SU-DHL-6 (cell line): ENCODE measurements around the gene FRRS1L.

ENCODE experiments used
- H2AFZ ChIP-seq: fragments of 200-600 bp; sonication (generic); 2 replicates; pipeline ENCODE4 v1.6.1; 2014; ENCODE audit warnings: low read depth, mild to moderate bottlenecking, moderate library complexity, mixed read lengths, antibody characterized with exemption, low read length; ENCODE audit not compliant: severe bottlenecking
- H3F3A ChIP-seq: fragments of 200-600 bp; shearing (Covaris generic); 2 replicates; pipeline ENCODE4 v1.6.0; 2016; ENCODE audit warnings: antibody characterized with exemption, mild to moderate bottlenecking; ENCODE audit not compliant: insufficient read depth
- H3K27ac ChIP-seq: fragments of 200-600 bp; sonication (generic); 2 replicates; pipeline ENCODE4 v1.5.1; 2016; ENCODE audit warnings: low read depth, mild to moderate bottlenecking, low read length, moderate library complexity, mixed read lengths
- H3K27me3 ChIP-seq: fragments of 200-600 bp; sonication (generic), shearing (Covaris generic); 2 replicates; pipeline ENCODE4 v1.6.0; 2014; ENCODE audit warnings: mild to moderate bottlenecking, low read length
- H3K36me3 ChIP-seq: fragments of 200-600 bp; sonication (generic); 2 replicates; pipeline ENCODE4 v1.6.1; 2014; ENCODE audit warnings: mild to moderate bottlenecking, low read length, mixed read lengths
- H3K4me2 ChIP-seq: fragments of 300-600, 200-600 bp; shearing (Covaris generic), sonication (generic); 2 replicates; pipeline ENCODE4 v1.6.0; 2014; ENCODE audit warnings: low read length, low read depth, mild to moderate bottlenecking; ENCODE audit not compliant: poor library complexity, severe bottlenecking
- H3K4me3 ChIP-seq: fragments of 200-600 bp; sonication (generic); 2 replicates; pipeline ENCODE4 v1.5.1; 2014; ENCODE audit warnings: antibody characterized with exemption, low read length, mild to moderate bottlenecking, mixed read lengths; ENCODE audit not compliant: insufficient read depth, poor library complexity, severe bottlenecking
- H3K79me2 ChIP-seq: fragments of 200-600 bp; sonication (generic); 2 replicates; pipeline ENCODE4 v1.6.1; 2014; ENCODE audit warnings: mild to moderate bottlenecking, low read length, moderate library complexity; ENCODE audit not compliant: insufficient read depth
- H3K9ac ChIP-seq: fragments of 200-600 bp; sonication (generic); 2 replicates; pipeline ENCODE4 v1.7.0; 2014; ENCODE audit warnings: mild to moderate bottlenecking, low read length
- H3K9me2 ChIP-seq: fragments of 200-600 bp; sonication (generic); replicated peaks from 2 replicates; pipeline ENCODE4 v1.6.1; 2014; ENCODE audit warnings: low read length; ENCODE audit not compliant: insufficient read depth
- H3K9me3 ChIP-seq: fragments of 200-600 bp; sonication (generic); 2 replicates; pipeline ENCODE4 v1.6.1; 2014; ENCODE audit warnings: low read length, mixed read lengths; ENCODE audit not compliant: insufficient read depth
- H4K20me1 ChIP-seq: fragments of 200-600 bp; sonication (generic); 2 replicates; pipeline ENCODE4 v1.6.1; 2014; ENCODE audit warnings: low read depth, mild to moderate bottlenecking, antibody characterized with exemption, low read length, moderate library complexity, mixed read lengths
- CTCF ChIP-seq: fragments of 200-600 bp; sonication (generic); IDR thresholded peaks from one replicate; pipeline ENCODE4 v1.5.1; 2017; ENCODE audit warnings: antibody characterized with exemption, mild to moderate bottlenecking, low read length, moderate library complexity; ENCODE audit not compliant: insufficient read depth, poor library complexity, severe bottlenecking
- EZH2phosphoT487 ChIP-seq: fragments of 200-600 bp; sonication (generic), shearing (Covaris generic); conservative IDR thresholded peaks from 2 replicates; pipeline ENCODE4 v1.6.1; 2018; ENCODE audit warnings: mild to moderate bottlenecking, antibody characterized with exemption, low read length, moderate library complexity, mixed read lengths

Gene FRRS1L

GRCh38 chr9:109212768-109213167, 45.7 kb upstream of the FRRS1L start:
- Histone ChIP-seq H3K4me2 (no peak overlapping the region), H3K79me2 (no peaks in the 10 kb centered on the region), H3K9me3 (no peaks in the 10 kb centered on the region), H3K36me3 (no peaks in the 10 kb centered on the region), H3K4me3 (no peak overlapping the region), H3K9ac (no peak overlapping the region), H3K27ac (no peak overlapping the region), H3K9me2 (no peaks in the 10 kb centered on the region), H2AFZ (no peak overlapping the region), H4K20me1 (no peaks in the 10 kb centered on the region), H3F3A (no peaks in the 10 kb centered on the region), H3K27me3 (no peaks in the 10 kb centered on the region)
- no peak for TF ChIP-seq EZH2phosphoT487
- no peak for TF ChIP-seq CTCF

GRCh38 chr9:109206670-109207069, 39.6 kb upstream of the FRRS1L start:
- H3K27me3 ChIP-seq = no peaks in the 10 kb centered on the region
- H3K9me3 ChIP-seq = no peaks in the 10 kb centered on the region
- no peaks in the 10 kb centered on the region for H3K9me2 ChIP-seq
- no peaks in the 10 kb centered on the region for H3K79me2 ChIP-seq
- H3K4me3 ChIP-seq = no peak overlapping the region
- H3K9ac ChIP-seq = no peak overlapping the region
- H3F3A ChIP-seq = no peaks in the 10 kb centered on the region
- no peaks in the 10 kb centered on the region for H3K36me3 ChIP-seq
- H4K20me1 ChIP-seq = no peaks in the 10 kb centered on the region
- no peak overlapping the region for H2AFZ ChIP-seq
- no peak overlapping the region for H3K27ac ChIP-seq
- no peak overlapping the region for H3K4me2 ChIP-seq
- TF ChIP-seq EZH2phosphoT487 = no peak
- no peak for TF ChIP-seq CTCF

GRCh38 chr9:109205526-109205925, 38.5 kb upstream of the FRRS1L start:
- H3K4me3 ChIP-seq = no peak overlapping the region
- no peaks in the 10 kb centered on the region for H3F3A ChIP-seq
- H3K4me2 ChIP-seq = no peak overlapping the region
- H4K20me1 ChIP-seq = no peaks in the 10 kb centered on the region
- no peaks in the 10 kb centered on the region for H3K9me2 ChIP-seq
- no peaks in the 10 kb centered on the region for H3K9me3 ChIP-seq
- H2AFZ ChIP-seq = no peak overlapping the region
- H3K27me3 ChIP-seq = no peaks in the 10 kb centered on the region
- no peak for TF ChIP-seq EZH2phosphoT487
- TF ChIP-seq CTCF = no peak
- H3K79me2 ChIP-seq = no peaks in the 10 kb centered on the region
- H3K27ac ChIP-seq = no peak overlapping the region
- H3K9ac ChIP-seq = no peak overlapping the region
- no peaks in the 10 kb centered on the region for H3K36me3 ChIP-seq

- TF ChIP-seq EZH2phosphoT487 (no peak), CTCF (no peak)
- H3K27ac ChIP-seq = no peak overlapping the region
These were observed 36.8 kb upstream of the FRRS1L start for GRCh38 chr9:109203761-109204360.

More at GRCh38 chr9:109203761-109204360, 36.8 kb upstream of the FRRS1L start:
- Histone ChIP-seq H3K27me3 (no peaks in the 10 kb centered on the region), H3K36me3 (no peaks in the 10 kb centered on the region), H3K79me2 (no peaks in the 10 kb centered on the region), H3K9me2 (no peaks in the 10 kb centered on the region), H3F3A (no peaks in the 10 kb centered on the region), H3K9ac (no peak overlapping the region), H3K4me2 (no peak overlapping the region), H2AFZ (no peak overlapping the region), H3K4me3 (no peak overlapping the region), H3K9me3 (no peaks in the 10 kb centered on the region), H4K20me1 (no peaks in the 10 kb centered on the region)
